SK-N-SH (cell line): ENCODE measurements around the gene SAXO1. TPM values are rescaled to one million over a fixed set of nuclear protein-coding genes. Genes with fewer than 3 reads are reported as not detected.

ENCODE experiments used
- CTCF ChIA-PET: fragments of 300-600, 350-600 bp; formaldehyde crosslinking; extraction: SDS; loops from one replicate; lab custom pipeline; 2021; lab: Yijun Ruan, JAX
- POLR2A ChIA-PET: fragments of 350-600 bp; sonication (Branson Sonifier 250); formaldehyde crosslinking; extraction: SDS; loops from one replicate; lab custom pipeline; 2020; ENCODE audit warnings: antibody characterized with exemption, inconsistent platforms; lab: Yijun Ruan, JAX
- DNase-seq: peaks from one replicate; pipeline ENCODE4 v3.0.0; 2012
- H2AFZ ChIP-seq: fragments of 200-600 bp; sonication (generic); 2 replicates; pipeline ENCODE4 v1.8.1; 2016; ENCODE audit warnings: antibody characterized with exemption, mild to moderate bottlenecking, low read depth
- H3F3A ChIP-seq: fragments of 200-600 bp; sonication (generic); replicated peaks from 2 replicates; pipeline ENCODE3; 2016; ENCODE audit warnings: antibody characterized with exemption, mild to moderate bottlenecking; ENCODE audit not compliant: insufficient read depth
- H3K27ac ChIP-seq, 2 experiments: fragments of 200-500 bp in 1 of 2; fragments of 200-600 bp in 1 of 2; sonication (Bioruptor generic) in 1 of 2; sonication (generic), shearing (Covaris generic) in 1 of 2; 2 replicates each; pipeline versions ENCODE4 v1.5.1 to v1.6.1; 2014 to 2016; ENCODE audit warnings: low read depth in 2 of 2, inconsistent platforms in 1 of 2, low read length in 1 of 2, mild to moderate bottlenecking in 1 of 2, mixed read lengths in 1 of 2
- H3K27me3 ChIP-seq: fragments of 200-600 bp; sonication (generic), shearing (Covaris generic); 2 replicates; pipeline ENCODE4 v1.6.1; 2016; ENCODE audit warnings: mixed run types; ENCODE audit not compliant: insufficient read depth
- H3K36me3 ChIP-seq, 2 experiments: fragments of 200-500 bp in 1 of 2; fragments of 200-600 bp in 1 of 2; sonication (Bioruptor generic) in 1 of 2; sonication (generic) in 1 of 2; replicated peaks in 1 of 2; 2 replicates each; pipeline versions ENCODE3 to v1.5.1; 2014 to 2016; ENCODE audit warnings: low read length in 1 of 2, mild to moderate bottlenecking in 1 of 2; ENCODE audit not compliant: insufficient read depth in 2 of 2, control insufficient read depth in 1 of 2
- H3K4me1 ChIP-seq, 2 experiments: fragments of 200-500 bp in 1 of 2; fragments of 200-600 bp in 1 of 2; sonication (Bioruptor generic) in 1 of 2; sonication (generic), shearing (Covaris generic) in 1 of 2; 2 replicates each; pipeline versions ENCODE4 v1.5.1 to v1.6.1; 2014 to 2016; ENCODE audit warnings: low read depth in 1 of 2, low read length in 1 of 2, mixed run types in 1 of 2; ENCODE audit not compliant: insufficient read depth in 2 of 2, control insufficient read depth in 1 of 2
- H3K4me2 ChIP-seq: fragments of 200-600 bp; sonication (generic), shearing (Covaris generic); 2 replicates; pipeline ENCODE4 v1.6.1; 2017; ENCODE audit warnings: mixed run types
- H3K4me3 ChIP-seq, 2 experiments: fragments of 200-500 bp in 1 of 2; fragments of 200-600 bp in 1 of 2; sonication (Bioruptor generic) in 1 of 2; sonication (generic), shearing (Covaris generic) in 1 of 2; 2 replicates each; pipeline versions ENCODE4 v1.5.1 to v1.8.1; 2014 to 2016; ENCODE audit warnings: low read depth in 2 of 2, inconsistent platforms in 1 of 2, low read length in 1 of 2, mild to moderate bottlenecking in 1 of 2, mixed read lengths in 1 of 2, moderate library complexity in 1 of 2
- H3K79me2 ChIP-seq: fragments of 200-600 bp; sonication (generic); 2 replicates; pipeline ENCODE4 v1.8.1; 2017; ENCODE audit warnings: mild to moderate bottlenecking; ENCODE audit not compliant: insufficient read depth
- H3K9ac ChIP-seq: fragments of 200-600 bp; sonication (generic); 2 replicates; pipeline ENCODE4 v1.6.1; 2017; ENCODE audit warnings: mixed run types
- H3K9me2 ChIP-seq: fragments of 200-600 bp; sonication (generic); 2 replicates; pipeline ENCODE4 v1.6.1; 2017; ENCODE audit warnings: mixed run types
- H3K9me3 ChIP-seq: fragments of 200-600 bp; sonication (generic); 2 replicates; pipeline ENCODE4 v1.6.1; 2017; ENCODE audit warnings: mixed run types, mild to moderate bottlenecking, moderate library complexity
- H4K20me1 ChIP-seq: fragments of 200-600 bp; sonication (generic); 2 replicates; pipeline ENCODE4 v1.6.1; 2017; ENCODE audit warnings: mild to moderate bottlenecking, mixed run types; ENCODE audit not compliant: insufficient read depth
- FOSL2 ChIP-seq: IDR thresholded peaks from 2 replicates; pipeline ENCODE4 v1.4.0; 2012; ENCODE audit warnings: low read depth, mild to moderate bottlenecking, moderate library complexity, borderline replicate concordance
- GABPA ChIP-seq: IDR thresholded peaks from 2 replicates; pipeline ENCODE4 v1.4.0; 2012; ENCODE audit warnings: low read depth, mild to moderate bottlenecking
- NFIC ChIP-seq: IDR thresholded peaks from 2 replicates; pipeline ENCODE4 v1.4.0; 2012; ENCODE audit warnings: borderline replicate concordance
- NRF1 ChIP-seq: IDR thresholded peaks from 2 replicates; pipeline ENCODE4 v1.6.1; 2012; ENCODE audit warnings: low read depth, mild to moderate bottlenecking, low read length
- POLR2AphosphoS5 ChIP-seq: IDR thresholded peaks from 2 replicates; pipeline ENCODE4 v1.6.1; 2012; ENCODE audit warnings: low read depth, low read length
- RAD21 ChIP-seq: IDR thresholded peaks from 2 replicates; pipeline ENCODE4 v1.6.1; 2012; ENCODE audit warnings: mild to moderate bottlenecking, low read length
- RFX5 ChIP-seq: IDR thresholded peaks from 2 replicates; pipeline ENCODE4 v1.6.1; 2012; ENCODE audit warnings: mild to moderate bottlenecking, improper control_type of control experiment, low read length
- SIN3A ChIP-seq: IDR thresholded peaks from 2 replicates; pipeline ENCODE4 v1.6.1; 2012; ENCODE audit warnings: low read depth, mild to moderate bottlenecking, low read length, moderate library complexity, borderline replicate concordance
- TEAD4 ChIP-seq: IDR thresholded peaks from 2 replicates; pipeline ENCODE4 v1.4.0; 2012; ENCODE audit warnings: mild to moderate bottlenecking, borderline replicate concordance; ENCODE audit not compliant: insufficient read depth
- USF1 ChIP-seq: IDR thresholded peaks from 2 replicates; pipeline ENCODE4 v1.4.0; 2012; ENCODE audit warnings: low read depth, borderline replicate concordance
- YY1 ChIP-seq: IDR thresholded peaks from 2 replicates; pipeline ENCODE4 v1.4.0; 2012; ENCODE audit warnings: low read depth, mild to moderate bottlenecking
- ZBTB33 ChIP-seq: IDR thresholded peaks from 2 replicates; pipeline ENCODE4 v1.4.0; 2012; ENCODE audit warnings: low read depth, borderline replicate concordance
- WGBS: methylation state at CpG from one replicate; pipeline ENCODE4 v1.1.6; 2017; ENCODE audit warnings: low lambda C conversion rate; 5-methylcytosine and 5-hydroxymethylcytosine counted together
- polyA plus RNA-seq, 3 experiments: library from polyadenylated mRNA; depleted of rRNA; stranded (reverse); fragments of >200 nt; gene quantifications; 2 replicates each; pipeline ENCODE4 v1.2.3, GENCODE V29; 2012
- TF ChIP-seq, protein P1 (sequence below): fragments of 200-600 bp; sonication (generic); IDR thresholded peaks from 2 replicates; pipeline ENCODE4 v1.6.1; 2017; ENCODE audit warnings: antibody characterized with exemption, mild to moderate bottlenecking, moderate library complexity
- TF ChIP-seq, protein P2 (sequence below): IDR thresholded peaks from 2 replicates; pipeline ENCODE4 v1.6.1; 2012; ENCODE audit warnings: mild to moderate bottlenecking, low read depth, low read length, moderate library complexity
- TF ChIP-seq, protein P3 (sequence below): fragments of 150-350 bp; IDR thresholded peaks from 2 replicates; pipeline ENCODE4 v1.6.1; 2017; ENCODE audit warnings: antibody characterized with exemption, low read length, low read depth, borderline replicate concordance

SAXO1 gene, protein sequence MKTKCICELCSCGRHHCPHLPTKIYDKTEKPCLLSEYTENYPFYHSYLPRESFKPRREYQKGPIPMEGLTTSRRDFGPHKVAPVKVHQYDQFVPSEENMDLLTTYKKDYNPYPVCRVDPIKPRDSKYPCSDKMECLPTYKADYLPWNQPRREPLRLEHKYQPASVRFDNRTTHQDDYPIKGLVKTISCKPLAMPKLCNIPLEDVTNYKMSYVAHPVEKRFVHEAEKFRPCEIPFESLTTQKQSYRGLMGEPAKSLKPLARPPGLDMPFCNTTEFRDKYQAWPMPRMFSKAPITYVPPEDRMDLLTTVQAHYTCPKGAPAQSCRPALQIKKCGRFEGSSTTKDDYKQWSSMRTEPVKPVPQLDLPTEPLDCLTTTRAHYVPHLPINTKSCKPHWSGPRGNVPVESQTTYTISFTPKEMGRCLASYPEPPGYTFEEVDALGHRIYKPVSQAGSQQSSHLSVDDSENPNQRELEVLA
- 0.03 TPM in 1 of 2 replicates, not detected in the other for polyA plus RNA-seq (2012; rRNA removed)
- 0.01 TPM in 2 replicates for polyA plus RNA-seq (2012; cell fraction: cytosol; rRNA removed)
- polyA plus RNA-seq (2012; cell fraction: nucleus; rRNA removed) = 0.08 and 0.18 TPM in 2 replicates

DNA sequence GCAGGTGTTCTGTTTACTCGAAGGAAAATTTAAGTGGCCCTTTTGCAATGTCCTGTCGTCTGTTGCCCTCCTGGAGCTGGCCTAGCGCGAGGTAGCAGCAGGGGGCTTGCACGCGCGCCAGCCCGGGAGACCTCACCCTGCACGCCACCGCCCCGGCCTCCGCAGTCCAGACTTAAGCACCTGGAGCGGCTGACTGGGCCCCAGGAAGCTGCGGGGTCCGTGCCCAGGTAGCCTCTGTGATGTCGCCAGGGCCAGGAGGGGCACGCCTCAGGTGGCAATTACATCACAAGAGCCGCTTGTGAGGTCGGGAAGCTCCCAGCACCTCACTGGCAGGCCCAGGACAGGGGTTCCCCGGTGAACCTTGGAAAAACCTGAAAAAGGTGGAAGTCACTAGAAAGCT is at the start of gene SAXO1:
Gene SAXO1, minus strand, starts transcription at position 195 of the 400 bp plus-strand sequence. CDS start 301 bp downstream, outside the sequence.
- no peak within 1 kb of the TSS for H3K4me3 ChIP-seq
- no peaks in the 10 kb centered on the region; a peak in 1 of 4 replicates for H3K4me1 ChIP-seq
- H3K27ac ChIP-seq = no peak within 1 kb of the TSS
- WGBS = 92% methylated on average over 13 of the region's 20 CpGs
- H3K27me3 ChIP-seq = no peaks in the 10 kb centered on the region
- H2AFZ ChIP-seq = no peak within 1 kb of the TSS
- ChIA-PET POLR2A (no interaction called here), CTCF (interaction anchor here (1.0 to 3.0 kb wide), 3 partner anchors 9 to 778 kb away, joined by 3 to 20 read pairs (median 6); no protein-coding TSS in a partner anchor)
- no peaks in the 10 kb centered on the region for H3K79me2 ChIP-seq
- no peaks in the 10 kb centered on the region for H3K36me3 ChIP-seq
- no peaks in the 10 kb centered on the region for H3K9me3 ChIP-seq
- TF ChIP-seq, protein P1, sequence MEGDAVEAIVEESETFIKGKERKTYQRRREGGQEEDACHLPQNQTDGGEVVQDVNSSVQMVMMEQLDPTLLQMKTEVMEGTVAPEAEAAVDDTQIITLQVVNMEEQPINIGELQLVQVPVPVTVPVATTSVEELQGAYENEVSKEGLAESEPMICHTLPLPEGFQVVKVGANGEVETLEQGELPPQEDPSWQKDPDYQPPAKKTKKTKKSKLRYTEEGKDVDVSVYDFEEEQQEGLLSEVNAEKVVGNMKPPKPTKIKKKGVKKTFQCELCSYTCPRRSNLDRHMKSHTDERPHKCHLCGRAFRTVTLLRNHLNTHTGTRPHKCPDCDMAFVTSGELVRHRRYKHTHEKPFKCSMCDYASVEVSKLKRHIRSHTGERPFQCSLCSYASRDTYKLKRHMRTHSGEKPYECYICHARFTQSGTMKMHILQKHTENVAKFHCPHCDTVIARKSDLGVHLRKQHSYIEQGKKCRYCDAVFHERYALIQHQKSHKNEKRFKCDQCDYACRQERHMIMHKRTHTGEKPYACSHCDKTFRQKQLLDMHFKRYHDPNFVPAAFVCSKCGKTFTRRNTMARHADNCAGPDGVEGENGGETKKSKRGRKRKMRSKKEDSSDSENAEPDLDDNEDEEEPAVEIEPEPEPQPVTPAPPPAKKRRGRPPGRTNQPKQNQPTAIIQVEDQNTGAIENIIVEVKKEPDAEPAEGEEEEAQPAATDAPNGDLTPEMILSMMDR = no peak
- TF ChIP-seq ZBTB33 (no peak), NRF1 (no peak), YY1 (no peak), GABPA (no peak), RAD21 (no peak), SIN3A (no peak), RFX5 (no peak), TEAD4 (no peak), USF1 (no peak), POLR2AphosphoS5 (no peak), NFIC (no peak), FOSL2 (no peak)
- TF ChIP-seq, protein P2, sequence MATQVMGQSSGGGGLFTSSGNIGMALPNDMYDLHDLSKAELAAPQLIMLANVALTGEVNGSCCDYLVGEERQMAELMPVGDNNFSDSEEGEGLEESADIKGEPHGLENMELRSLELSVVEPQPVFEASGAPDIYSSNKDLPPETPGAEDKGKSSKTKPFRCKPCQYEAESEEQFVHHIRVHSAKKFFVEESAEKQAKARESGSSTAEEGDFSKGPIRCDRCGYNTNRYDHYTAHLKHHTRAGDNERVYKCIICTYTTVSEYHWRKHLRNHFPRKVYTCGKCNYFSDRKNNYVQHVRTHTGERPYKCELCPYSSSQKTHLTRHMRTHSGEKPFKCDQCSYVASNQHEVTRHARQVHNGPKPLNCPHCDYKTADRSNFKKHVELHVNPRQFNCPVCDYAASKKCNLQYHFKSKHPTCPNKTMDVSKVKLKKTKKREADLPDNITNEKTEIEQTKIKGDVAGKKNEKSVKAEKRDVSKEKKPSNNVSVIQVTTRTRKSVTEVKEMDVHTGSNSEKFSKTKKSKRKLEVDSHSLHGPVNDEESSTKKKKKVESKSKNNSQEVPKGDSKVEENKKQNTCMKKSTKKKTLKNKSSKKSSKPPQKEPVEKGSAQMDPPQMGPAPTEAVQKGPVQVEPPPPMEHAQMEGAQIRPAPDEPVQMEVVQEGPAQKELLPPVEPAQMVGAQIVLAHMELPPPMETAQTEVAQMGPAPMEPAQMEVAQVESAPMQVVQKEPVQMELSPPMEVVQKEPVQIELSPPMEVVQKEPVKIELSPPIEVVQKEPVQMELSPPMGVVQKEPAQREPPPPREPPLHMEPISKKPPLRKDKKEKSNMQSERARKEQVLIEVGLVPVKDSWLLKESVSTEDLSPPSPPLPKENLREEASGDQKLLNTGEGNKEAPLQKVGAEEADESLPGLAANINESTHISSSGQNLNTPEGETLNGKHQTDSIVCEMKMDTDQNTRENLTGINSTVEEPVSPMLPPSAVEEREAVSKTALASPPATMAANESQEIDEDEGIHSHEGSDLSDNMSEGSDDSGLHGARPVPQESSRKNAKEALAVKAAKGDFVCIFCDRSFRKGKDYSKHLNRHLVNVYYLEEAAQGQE = no peak
- TF ChIP-seq, protein P3, sequence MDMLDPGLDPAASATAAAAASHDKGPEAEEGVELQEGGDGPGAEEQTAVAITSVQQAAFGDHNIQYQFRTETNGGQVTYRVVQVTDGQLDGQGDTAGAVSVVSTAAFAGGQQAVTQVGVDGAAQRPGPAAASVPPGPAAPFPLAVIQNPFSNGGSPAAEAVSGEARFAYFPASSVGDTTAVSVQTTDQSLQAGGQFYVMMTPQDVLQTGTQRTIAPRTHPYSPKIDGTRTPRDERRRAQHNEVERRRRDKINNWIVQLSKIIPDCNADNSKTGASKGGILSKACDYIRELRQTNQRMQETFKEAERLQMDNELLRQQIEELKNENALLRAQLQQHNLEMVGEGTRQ = no peak
- DNase-seq = no peak
- no peaks in the 10 kb centered on the region for H4K20me1 ChIP-seq
- no peaks in the 10 kb centered on the region for H3F3A ChIP-seq
- H3K4me2 ChIP-seq = no peak within 1 kb of the TSS
- no peaks in the 10 kb centered on the region for H3K9me2 ChIP-seq
- no peak within 1 kb of the TSS for H3K9ac ChIP-seq
